Measurements from ENCODE around the gene ASNS.

DNA sequence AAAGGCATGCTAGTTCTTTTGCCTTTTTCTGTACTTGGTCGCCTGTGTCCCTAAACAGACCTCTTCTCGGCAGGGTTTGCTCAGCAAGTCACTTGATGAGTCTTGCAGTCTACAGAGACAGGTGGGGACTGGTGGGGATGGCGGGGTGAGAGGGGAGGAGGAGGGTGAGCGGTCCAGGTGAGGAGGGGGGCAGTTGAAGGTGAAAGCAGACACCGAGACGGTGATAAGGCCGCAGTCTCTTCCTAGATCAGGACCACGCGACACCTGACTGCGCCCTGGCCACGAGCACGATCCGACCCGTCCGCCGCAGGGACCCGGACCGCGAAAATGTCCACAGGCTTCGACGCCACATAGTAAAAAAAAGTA, 566 bp downstream of the ASNS start:
- no peak for TF ChIP-seq CTCF (IDR thresholded peaks at IDR 0.05; ENCODE audit: borderline replicate concordance, extremely low read depth, low read length, poor library complexity, severe bottlenecking)
- TF ChIP-seq EZH2 (IDR thresholded peaks at IDR 0.05; ENCODE audit: borderline replicate concordance, low read depth, low read length, severe bottlenecking) = no peak

Measured in DND-41 (cell line).